ENCODE measurements around the gene ABCB8.
"Not testable (repeated sequence)": the region's sequence is repeated elsewhere in the genome, so short reads cannot be mapped to it uniquely, and the experiment has no call there.

Gene ABCB8

DNA sequence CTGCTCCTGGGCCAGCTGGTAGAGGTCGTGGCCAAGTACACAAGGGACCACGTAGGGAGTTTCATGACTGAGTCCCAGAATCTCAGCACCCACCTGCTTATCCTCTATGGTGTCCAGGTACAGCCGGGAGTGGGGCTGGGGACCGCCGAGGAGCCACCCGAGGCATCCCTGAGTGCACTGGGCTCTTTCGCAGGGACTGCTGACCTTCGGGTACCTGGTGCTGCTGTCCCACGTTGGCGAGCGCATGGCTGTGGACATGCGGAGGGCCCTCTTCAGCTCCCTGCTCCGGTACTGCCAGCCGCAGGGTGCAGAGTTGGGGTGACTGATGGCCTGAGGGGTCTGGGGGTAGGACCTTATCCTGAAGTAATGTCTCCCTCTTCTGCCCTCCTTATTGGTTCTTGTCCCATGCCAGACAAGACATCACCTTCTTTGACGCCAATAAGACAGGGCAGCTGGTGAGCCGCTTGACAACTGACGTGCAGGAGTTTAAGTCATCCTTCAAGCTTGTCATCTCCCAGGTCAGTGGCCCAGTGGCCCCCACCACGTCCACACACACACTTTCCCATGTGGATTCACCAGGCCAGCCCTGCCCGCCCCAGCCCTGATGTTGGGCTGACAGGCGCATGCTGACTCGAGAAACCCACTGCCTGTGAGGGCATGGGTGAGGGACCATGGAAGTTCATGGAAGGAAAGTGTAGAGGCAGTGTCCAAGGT is 6.2 kb downstream of the ABCB8 start:
- DNase-seq (ENCODE audit: low read depth in 2 of 2) = no peak

DNA sequence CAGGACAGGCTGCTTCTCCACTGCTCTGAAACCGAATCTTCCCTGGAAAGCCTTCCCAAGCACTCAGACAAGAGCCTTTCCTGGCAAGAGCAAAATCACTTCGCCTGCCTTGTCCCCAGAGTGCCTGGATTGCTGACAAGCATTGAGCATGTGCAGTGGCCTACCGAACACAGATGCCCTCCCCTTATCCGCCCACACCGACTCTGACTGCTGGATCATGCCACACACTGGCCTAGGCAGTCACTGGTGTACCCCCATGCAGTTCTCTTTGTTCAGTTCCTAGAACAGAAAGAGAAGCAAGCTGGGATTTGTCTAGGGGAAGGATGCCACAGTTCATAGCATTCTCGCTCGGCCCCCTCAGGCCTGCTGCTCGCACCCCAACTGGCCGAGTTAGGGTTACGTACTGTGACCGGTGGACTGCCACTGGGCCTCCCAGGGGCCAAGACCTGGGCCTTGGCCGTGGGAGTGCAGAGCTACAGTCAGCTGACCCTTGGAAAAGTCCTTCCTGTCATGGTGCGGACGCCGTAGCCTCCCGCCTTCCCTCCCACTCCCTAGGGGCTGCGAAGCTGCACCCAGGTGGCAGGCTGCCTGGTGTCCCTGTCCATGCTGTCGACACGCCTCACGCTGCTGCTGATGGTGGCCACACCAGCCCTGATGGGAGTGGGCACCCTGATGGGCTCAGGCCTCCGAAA is 6.9 kb downstream of the ABCB8 start:
- DNase-seq (ENCODE audit: low read depth in 2 of 2) = no peak

DNA sequence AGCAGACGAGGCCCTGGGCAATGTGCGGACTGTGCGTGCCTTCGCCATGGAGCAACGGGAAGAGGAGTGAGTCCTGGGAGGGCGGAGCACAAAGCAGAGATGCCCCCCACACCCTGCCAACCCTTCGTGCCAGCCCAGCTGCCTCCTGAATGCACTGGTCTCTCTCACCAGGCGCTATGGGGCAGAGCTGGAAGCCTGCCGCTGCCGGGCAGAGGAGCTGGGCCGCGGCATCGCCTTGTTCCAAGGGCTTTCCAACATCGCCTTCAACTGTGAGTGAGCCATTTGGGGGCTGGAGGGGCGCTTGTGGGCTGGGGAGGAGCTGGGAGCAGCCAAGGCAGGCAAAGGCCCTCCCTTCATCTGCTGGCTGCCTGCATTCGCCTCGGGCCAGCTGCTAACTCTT is 7.7 kb downstream of the ABCB8 start:
- no peak for DNase-seq (ENCODE audit: low read depth in 2 of 2)

DNA sequence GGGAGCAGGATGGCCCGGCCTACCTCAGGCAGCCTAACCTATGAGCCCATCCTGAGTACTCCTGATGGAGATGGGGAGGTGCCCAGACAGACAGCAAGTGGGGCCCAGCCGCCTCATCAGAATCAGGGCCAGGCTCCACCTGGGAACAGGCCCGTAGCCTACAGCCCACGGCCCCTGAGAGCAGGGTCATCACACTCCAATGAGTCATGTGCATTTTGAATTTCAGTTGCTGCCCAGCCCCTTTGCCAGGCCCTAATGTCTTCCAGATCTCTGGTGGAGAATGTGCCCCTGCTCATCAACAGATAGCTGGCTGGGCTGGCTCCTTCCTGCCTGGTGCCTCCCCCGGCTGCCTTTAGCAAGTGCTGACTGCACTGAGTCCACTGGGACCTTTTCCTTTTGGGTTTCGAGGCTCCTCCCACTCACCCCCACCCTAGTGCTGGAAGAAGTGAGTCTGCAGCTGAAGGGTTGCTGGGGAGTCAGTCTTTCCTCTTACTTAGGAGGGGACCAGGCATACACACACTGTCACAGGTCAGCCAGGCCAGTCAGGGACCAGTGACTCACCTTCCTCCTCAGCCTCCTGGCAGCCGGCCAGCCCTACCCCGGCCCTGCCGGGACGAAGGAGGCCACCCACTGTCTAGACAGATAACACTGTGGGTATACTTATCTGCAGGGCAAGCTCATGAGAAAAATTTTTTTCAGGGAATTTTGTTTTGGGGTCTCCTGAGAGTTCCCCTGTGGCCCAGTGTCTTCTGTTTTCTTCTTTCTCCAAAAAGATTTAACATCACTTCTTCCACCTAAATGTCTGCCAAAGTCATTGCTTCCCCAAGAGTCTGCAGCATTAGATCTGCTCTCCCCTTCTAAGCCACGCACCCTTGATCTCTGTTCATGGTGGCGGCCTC is 10.9 kb downstream of the ABCB8 start:
- peak; percentile 58 to 65 for DNase-seq (ENCODE audit: low read depth in 2 of 2)

DNA sequence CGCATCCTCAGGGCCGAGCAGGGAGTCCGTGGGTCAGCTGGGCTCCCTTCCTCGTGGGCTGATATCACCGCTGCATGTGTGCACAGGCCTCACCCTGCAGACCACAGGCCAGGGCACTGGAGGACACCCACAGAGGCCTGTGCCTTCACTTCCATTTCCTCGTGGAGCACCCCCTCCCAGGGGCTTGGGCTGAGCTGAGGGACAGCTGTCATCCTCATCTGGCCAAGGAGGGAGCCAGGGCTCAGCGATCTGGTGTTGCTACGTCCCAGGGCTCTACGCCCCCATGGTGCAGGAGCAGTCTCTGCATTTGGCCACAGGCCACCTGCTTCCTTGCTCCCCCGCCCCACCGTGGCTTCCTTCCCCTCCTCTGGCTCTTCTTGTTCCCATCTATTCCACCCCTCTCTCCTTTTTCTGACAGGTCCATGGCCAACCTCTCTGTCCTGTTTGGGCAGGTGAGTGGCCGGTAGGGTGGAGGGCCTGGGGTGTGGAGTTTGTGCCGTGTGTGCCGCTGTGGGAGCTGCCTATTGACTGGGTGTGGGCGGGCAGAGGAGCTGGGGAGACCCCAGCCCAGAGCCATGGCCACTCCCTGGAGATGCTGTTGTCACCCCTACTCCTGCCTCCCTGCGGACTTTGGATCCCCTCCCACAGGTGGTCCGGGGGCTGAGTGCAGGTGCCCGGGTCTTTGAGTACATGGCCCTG is 11.7 kb downstream of the ABCB8 start:
- DNase-seq (ENCODE audit: low read depth in 2 of 2) = no peak

DNA sequence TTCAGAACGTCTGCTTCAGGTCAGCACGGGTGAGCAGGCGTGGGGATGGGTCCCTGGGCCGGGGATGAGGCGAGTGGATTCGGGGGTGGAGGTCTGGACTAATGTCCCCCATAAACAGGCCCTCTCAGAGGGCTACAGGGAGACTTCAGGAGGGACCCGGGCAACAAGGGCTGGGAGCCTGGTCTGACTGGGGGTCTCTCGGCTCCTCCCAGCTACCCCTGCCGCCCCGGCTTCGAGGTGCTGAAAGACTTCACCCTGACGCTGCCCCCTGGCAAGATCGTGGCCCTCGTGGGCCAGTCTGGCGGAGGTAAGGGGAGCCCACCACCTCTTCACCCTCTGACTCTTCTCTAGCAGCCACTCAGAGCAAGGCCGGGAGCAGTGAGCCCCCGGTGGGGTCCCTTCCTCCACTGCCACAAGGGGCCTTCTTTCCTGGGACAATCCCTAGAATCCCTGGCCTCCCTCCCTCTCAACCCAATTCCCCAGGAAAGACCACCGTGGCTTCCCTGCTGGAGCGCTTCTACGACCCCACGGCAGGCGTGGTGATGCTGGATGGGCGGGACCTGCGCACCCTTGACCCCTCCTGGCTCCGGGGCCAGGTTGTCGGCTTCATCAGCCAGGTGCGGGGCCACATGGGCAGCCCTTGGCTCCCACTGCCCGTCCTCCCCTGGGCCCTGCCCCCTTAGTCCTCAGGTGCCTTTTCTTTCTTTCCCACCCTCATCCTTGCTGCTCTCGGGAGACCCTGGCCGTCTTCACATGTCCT is 12.5 kb downstream of the ABCB8 start:
- no peak for DNase-seq (ENCODE audit: low read depth in 2 of 2)

DNA sequence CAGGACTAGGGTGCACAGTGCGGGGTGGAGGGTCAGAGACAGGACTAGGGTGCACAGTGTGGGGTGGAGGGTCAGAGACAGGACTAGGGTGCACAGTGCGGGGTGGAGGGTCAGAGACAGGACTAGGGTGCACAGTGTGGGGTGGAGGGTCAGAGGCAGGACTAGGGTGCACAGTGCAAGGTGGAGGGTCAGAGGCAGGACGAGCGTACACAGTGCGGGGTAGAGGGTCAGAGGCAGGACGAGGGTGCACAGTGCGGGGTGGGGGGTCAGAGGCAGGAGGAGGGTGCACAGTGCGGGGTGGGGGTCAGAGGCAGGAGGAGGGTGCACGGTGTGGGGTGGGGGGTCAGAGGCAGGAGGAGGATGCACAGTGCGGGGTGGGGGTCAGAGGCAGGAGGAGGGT is 15.2 kb downstream of the ABCB8 start:
- DNase-seq (ENCODE audit: low read depth in 2 of 2) = not testable (repeated sequence)

DNA sequence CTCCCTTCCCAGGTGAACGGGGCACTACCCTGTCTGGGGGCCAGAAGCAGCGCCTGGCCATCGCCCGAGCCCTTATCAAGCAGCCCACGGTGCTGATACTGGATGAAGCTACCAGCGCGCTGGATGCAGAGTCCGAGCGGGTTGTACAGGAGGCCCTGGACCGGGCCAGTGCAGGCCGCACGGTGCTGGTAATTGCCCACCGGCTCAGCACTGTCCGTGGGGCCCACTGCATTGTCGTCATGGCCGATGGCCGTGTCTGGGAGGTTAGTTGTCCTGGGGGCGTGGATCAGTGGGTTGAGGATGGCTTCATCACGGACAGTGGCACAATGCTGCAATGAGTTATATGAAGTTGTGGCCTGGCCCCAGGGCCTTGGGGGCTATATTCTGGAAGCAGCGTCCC is 15.7 kb downstream of the ABCB8 start:
- DNase-seq (ENCODE audit: low read depth in 2 of 2) = no peak

DNA sequence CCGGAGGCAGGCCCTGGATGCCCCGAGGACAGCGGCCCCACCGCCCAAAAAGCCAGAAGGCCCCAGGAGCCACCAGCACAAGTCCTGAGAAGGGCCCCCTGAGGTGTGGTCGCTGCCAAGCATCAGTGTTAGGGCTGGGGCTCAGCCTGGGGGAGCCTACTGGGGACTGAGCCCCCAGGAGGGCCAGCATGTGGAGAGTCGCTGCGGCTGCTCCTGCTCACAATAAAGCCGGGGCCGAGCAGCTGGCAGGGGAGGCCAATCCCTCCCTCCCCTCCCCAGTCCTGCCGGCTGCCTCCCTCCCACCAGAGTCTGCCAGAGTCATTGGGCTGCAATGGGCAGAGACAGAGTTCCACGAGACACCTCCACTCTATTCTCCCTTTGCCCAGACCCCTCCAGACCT is 17.0 kb downstream of the ABCB8 start:
- DNase-seq (ENCODE audit: low read depth in 2 of 2) = no peak

DNA sequence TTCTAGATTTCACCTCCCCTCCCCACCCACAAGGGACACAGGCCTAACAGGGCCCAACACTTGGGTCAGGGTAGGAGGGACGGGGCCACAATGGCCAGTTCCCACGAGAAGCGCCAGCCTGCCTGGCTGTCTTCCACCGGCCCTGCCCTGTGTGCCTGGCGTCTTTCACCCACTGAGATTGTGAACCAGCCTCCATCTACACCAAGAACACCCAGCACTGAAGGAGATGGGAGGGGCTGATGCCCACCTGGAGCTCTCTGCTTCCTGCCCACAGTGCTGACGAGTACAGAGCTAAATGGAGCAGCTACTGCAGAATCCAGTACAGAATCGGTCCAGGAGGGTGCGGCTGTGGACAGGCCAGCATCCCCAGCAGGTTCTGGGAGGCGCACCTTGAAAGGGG is 17.7 kb downstream of the ABCB8 start:
- DNase-seq (ENCODE audit: low read depth in 2 of 2) = no peak

DNA sequence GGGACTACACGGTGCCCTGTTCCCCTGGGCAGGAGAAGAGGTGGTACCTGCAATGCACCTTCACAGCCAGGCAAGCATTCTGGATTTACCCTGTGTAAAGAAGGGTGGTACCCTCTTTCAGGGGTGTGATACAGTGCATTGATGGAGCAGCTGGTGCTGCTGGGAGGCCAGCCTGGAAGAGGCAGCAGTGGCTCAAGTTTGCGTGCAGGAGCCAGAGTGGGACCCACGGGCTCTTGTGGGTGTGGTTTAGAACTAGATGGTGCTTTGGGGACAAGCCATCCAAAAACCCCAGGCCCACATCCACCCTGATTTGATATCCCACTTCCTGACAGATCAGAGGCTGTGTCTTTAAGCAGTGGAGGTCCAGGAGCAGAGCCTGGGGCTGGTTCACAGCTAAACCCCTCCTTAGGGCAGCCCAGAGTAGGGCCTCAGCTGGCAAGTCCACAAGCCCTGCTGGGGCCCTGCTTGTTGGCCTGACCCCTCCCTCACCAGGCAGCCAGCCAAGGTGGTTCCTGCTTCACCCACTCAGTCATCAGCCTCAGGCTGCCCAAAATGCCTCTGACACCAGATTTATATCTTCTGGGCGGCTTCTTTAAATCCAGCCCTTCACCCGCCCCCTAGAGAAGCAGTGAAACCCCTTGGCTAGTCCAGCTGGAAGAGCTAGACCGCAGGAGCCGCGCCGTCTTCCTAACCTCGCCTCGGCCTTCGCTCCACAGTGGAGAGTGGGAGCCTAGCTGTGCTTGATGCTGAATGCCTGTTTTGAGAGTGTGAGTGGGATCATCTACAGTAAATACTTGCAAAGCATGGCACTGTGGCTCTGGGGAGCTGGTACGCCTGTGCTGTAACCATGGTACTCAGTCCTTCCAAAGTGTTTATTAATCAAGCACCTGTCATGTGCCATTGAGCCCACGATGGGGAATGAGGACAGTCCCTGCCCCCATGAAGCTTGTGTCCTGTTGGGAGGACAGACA is 18.6 kb downstream of the ABCB8 start:
- no peak for DNase-seq (ENCODE audit: low read depth in 2 of 2)

DNA sequence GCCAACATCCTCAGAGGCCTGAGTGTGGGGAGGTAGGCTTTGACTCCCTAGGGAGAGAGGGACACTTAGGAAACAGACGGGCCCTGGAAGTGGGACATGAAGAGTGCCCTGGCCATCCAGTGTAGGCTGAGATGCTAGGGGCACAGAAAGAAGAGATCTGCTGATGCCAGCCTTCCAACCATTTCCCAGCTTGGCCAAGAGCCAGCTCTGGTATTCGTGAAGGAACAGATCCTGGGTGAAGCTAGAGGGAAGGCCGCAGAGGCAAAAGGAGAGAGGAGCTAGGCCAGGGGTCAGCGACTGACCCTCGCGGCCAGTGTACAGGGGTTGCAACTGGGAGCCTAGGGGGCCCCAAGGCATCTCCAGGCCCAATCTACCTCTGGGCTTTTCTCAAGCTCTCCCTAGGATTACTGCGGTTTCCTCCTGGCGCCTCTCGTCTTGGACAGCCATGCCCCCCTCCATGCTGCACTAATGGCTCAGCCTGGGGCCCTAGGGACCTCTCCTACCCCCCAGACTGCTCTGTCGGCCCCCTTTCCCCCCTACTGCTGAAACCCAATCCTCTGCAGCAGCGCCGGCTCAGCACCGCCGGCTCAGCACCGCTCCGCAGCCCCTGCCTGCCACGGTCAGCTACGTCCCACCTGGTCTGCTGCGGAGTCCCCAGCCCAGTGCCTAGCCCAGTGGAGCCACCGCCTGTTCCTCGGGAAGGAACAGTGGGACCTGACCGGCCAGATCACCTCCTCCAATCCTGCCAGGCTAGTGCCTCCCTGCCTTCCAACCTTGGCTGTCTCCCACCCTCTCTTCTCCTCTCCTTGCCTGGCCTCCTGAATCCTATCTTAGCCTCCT is 19.9 kb downstream of the ABCB8 start, which contains the start of gene ASIC3:
Gene ASIC3 (plus strand): TSS at position 556 of the 840 bp plus-strand sequence. CDS start 355 bp downstream, outside the sequence.
- DNase-seq (ENCODE audit: low read depth in 2 of 2) = no peak

DNA sequence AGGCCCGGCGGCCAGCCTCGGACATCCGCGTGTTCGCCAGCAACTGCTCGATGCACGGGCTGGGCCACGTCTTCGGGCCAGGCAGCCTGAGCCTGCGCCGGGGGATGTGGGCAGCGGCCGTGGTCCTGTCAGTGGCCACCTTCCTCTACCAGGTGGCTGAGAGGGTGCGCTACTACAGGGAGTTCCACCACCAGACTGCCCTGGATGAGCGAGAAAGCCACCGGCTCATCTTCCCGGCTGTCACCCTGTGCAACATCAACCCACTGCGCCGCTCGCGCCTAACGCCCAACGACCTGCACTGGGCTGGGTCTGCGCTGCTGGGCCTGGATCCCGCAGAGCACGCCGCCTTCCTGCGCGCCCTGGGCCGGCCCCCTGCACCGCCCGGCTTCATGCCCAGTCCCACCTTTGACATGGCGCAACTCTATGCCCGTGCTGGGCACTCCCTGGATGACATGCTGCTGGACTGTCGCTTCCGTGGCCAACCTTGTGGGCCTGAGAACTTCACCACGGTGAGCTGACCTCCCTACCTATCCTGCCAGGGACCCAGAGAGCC is 20.7 kb downstream of the ABCB8 start:
- DNase-seq (ENCODE audit: low read depth in 2 of 2) = no peak

DNA sequence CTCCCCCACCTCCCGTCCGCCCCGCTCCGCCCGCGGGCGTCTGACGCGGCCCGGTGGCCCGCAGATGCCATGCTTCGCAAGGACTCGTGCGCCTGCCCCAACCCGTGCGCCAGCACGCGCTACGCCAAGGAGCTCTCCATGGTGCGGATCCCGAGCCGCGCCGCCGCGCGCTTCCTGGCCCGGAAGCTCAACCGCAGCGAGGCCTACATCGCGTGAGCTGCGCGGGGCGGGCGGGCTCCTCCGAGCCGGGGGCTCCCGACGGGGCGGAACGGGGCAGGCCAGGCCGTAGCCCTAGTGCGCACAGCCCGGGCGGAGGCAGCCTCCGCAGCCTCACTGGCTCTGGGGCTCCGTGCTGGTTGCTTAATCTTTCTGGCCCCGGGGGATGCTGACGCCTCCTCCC is 22.9 kb downstream of the ABCB8 start:
- no peak for DNase-seq (ENCODE audit: low read depth in 2 of 2)

DNA sequence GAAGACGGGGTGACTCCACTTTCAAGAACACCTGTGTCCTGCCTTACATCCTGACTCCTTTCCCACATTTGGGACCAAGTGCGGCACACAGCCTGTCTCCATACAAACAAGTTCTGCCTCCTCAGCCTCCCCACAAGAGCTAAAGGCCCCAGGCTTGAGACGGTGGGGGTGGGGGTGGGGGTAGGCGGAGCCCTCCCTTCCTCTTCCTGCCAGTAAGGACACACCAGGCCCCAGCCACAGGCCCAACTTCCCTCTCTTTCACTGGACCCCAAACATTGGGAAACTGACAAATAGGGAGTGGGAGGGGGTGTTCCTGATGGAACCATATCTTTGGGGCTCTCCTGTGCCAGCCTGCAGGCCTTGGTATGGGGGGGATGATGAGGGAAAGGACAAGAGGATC is 24.8 kb downstream of the ABCB8 start:
- DNase-seq (ENCODE audit: low read depth in 2 of 2) = no peak

DNA sequence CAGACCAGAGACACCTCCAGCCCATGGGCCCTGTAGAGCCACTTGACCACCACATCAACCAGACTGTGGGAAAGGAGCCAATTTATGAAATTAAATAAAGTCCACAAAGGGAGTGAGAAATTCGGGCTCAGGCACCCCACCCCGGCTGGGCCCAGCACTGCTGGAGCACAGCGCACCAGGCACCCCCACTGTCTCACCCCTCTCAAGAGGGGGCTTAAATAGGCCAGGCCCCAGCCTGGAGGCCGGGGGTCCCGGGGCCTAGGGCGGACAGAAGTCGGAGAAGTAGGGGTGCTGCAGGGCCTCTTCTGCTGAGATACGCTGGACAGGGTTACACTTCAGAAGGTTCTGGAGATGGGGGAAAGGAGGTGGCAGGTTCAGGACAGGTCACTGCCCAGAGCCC is 25.5 kb downstream of the ABCB8 start:
- no peak for DNase-seq (ENCODE audit: low read depth in 2 of 2)

DNA sequence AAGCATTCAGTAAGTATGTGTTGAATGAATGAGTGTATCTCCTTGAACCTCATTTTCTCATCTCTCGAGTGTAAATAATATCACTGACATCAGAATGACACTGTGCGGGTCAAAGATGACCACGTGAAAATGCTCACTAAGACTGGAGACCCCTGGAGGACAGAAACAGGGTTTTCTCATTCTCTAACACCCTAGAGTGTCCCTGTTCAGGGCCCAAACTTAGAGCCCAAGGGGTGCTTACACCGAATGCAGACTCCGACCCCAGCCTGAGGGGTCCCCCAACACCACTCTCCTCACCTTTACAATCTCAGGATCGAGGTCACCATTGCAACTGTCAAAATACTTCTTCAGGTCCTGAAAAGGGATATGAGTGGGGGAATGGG is 28.0 kb downstream of the ABCB8 start:
- no peak for DNase-seq (ENCODE audit: low read depth in 2 of 2)

DNA sequence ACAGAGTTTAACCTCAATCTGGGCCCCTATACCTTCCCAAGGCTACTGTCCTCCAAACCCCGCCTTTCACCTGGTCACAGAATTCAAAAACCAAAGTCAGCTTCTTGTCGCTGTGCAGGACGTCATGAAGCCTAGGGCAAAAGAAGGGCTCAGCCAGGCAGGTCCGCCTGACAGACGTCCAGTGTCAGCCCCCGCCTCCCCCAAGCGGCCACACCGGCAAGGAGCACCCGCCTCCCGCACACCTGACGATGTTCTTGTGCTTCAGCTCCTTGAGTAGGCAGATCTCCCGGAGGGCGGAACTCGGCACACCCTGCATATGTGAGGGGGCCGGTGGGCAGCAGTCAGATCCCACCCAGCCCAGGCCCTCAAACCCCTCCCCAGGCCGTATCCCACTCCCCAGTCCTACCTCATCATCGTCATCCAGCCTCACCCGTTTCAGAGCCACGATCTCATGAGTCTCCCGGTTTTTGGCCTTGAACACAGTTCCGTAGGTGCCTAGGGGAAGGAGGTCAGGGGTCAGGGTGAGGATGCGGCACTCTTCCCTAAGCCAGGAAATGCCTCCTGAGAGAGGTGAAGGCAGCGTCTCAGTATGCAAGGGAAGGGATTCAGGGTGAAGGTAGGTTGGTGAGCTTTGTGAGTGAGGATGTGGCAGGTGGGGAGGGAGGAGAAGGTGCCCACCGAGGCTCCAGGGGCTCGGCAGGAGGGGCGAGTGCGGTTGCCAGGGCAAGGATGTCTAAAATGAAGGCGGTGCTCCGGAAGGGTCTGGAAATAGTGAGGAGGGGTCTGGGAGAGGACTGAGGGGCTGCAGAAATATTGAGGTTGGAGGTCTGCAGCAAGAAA is 28.6 kb downstream of the ABCB8 start:
- DNase-seq (ENCODE audit: low read depth in 2 of 2) = no peak
